COR-L47 (cell line): ENCODE data around the gene SERPINI1.

Experiments used
- DNase-seq: peaks from one replicate; lab custom pipeline; 2025; lab: John Stamatoyannopoulos, UW

The SERPINI1 gene

GRCh38 chr3:167851171-167851570, 115.7 kb downstream of the SERPINI1 start:
- no peak for DNase-seq

- DNase-seq = no peak
Observed at GRCh38 chr3:167851749-167852148, 116.2 kb downstream of the SERPINI1 start.

- DNase-seq = no peak
Observed at GRCh38 chr3:167852216-167852615, 116.7 kb downstream of the SERPINI1 start.

GRCh38 chr3:167854063-167854462, 118.5 kb downstream of the SERPINI1 start:
- no peak for DNase-seq

GRCh38 chr3:167854846-167855245, 119.3 kb downstream of the SERPINI1 start:
- no peak for DNase-seq

- DNase-seq = no peak
Observed at GRCh38 chr3:167855306-167855705, 119.8 kb downstream of the SERPINI1 start.

- DNase-seq = no peak
Observed at GRCh38 chr3:167858865-167859264, 123.3 kb downstream of the SERPINI1 start.

- DNase-seq = no peak
Observed at GRCh38 chr3:167859610-167860009, 124.1 kb downstream of the SERPINI1 start.

- no peak for DNase-seq
Observed at GRCh38 chr3:167861649-167862048, 126.1 kb downstream of the SERPINI1 start.

- no peak for DNase-seq
Observed at GRCh38 chr3:167862104-167862730, 126.7 kb downstream of the SERPINI1 start.

GRCh38 chr3:167863811-167864551, 128.5 kb downstream of the SERPINI1 start:
- no peak for DNase-seq

- no peak for DNase-seq
Observed at GRCh38 chr3:167864552-167864874, 129.0 kb downstream of the SERPINI1 start.

GRCh38 chr3:167866331-167866730, 130.8 kb downstream of the SERPINI1 start:
- no peak for DNase-seq

- DNase-seq = no peak
Observed at GRCh38 chr3:167867981-167868380, 132.5 kb downstream of the SERPINI1 start.

GRCh38 chr3:167870181-167870580, 134.7 kb downstream of the SERPINI1 start:
- no peak for DNase-seq

- no peak for DNase-seq
Observed at GRCh38 chr3:167870759-167871158, 135.2 kb downstream of the SERPINI1 start.

GRCh38 chr3:167872032-167872431, 136.5 kb downstream of the SERPINI1 start:
- DNase-seq = no peak

- no peak for DNase-seq
Observed at GRCh38 chr3:167872941-167873340, 137.4 kb downstream of the SERPINI1 start.

GRCh38 chr3:167874671-167875372, 139.3 kb downstream of the SERPINI1 start:
- no peak for DNase-seq
